Measurements from ENCODE around the gene NDUFB8.

Gene NDUFB8

DNA sequence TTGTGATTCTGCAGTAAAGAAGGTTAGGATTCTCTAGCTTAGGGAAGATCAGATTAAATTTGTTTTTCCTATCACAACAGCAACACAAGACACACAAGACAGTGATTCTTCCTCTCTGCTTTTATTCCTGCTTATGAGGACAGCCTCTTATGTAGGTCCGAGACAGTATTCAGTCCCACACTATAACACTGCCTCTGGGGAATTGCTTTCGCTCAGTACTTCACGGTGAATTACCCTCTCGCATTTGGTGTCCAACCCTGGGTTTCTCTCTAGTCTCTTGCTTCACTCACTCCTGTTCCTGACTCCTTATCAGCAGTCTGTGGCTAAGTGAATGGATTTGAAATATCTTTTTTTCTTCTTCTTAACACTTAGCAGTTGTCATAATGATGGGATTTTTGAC lies 7.8 kb upstream of the NDUFB8 start:
- no peak for DNase-seq (ENCODE audit: low spot score)

DNA sequence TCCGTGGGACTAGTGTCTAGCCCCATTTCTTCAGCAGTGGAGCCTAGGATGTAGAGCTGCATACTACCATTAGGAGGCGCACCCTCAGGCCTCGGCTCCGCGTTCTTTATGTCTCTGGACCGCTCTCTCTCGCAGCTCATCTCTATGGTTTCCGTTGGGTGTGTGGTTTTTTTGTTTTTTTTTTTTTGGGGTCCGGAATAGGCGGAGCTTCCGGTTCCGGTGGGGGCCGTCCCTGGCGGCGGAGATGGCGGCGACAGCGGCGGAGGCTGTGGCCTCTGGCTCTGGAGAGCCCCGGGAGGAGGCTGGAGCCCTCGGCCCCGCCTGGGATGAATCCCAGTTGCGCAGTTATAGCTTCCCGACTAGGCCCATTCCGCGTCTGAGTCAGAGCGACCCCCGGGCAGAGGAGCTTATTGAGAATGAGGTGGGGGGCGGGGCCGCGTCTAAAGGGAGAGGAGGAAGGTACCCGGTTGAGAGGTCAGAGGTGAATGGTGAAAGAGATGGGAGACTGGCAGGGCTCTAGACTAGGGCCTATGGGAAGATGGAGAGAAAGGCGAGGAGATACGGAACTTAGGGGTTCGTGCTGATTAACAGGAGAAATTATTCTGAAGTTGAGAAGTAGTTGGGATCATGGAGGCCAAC lies 6.2 kb upstream of the NDUFB8 start, which contains the start of gene HIF1AN:
Gene HIF1AN, plus strand, starts transcription at position 229 of the 639 bp plus-strand sequence. Its CDS starts 16 bp downstream, at position 245.
- peak; percentile 95 for DNase-seq (ENCODE audit: low spot score)

DNA sequence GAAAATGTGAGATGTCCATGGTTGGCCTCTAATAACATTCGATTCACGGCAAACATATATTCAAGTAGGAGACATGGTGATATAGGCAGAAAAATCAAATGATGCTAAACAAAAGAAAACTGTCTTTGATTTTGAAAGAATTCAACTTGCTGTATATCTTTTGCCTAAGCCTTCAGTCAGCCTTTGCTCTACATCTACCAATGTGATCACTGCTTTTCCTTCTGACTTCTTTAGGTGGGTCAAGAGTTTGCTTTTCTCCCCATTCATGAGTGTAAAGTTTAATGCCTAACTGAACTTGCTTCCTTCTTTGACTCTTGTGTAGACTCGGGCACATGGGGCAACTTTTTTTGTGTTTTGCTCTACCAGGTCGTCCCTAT lies 5.7 kb upstream of the NDUFB8 start:
- DNase-seq (ENCODE audit: low spot score), result no peak

DNA sequence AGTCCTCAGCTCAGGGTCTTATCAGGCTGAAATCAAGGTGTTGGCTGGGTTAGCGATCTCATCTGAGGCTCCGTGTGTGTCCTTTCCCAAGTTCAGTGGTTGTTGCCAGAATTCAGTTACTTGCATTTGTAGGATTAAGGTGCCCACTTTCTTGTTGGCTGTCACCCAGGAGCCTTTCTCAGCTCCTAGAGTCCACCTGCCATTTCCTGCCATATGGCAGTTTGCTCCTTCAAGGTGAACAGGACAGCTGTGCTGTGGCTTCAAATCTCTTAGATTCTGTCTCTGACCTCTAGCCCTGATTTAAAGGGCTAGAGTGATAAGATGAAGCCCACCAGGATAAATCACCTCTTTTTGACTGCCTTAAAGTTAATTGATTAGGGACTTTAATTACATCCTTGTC lies 5.1 kb upstream of the NDUFB8 start:
- no peak for DNase-seq (ENCODE audit: low spot score)

DNA sequence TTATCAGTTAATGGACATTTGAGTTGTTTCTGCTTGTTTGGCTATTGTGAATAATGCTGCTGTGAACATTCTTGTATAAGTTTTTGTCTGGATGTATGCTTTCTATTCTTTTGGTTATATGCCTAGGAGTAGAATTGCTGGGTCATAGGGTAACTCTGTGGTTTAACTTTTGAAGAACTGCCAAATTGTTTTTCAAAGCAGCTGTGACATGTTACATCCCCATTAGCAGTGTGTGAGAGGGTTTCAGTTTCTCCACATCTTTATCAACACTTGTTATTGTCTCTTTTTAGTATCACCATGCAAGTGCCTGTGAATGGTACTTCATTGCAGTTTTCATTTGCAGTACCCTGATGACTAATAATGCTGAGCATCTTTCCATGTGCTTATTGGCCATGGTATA lies 2.1 kb upstream of the NDUFB8 start:
- no peak for DNase-seq (ENCODE audit: low spot score)

DNA sequence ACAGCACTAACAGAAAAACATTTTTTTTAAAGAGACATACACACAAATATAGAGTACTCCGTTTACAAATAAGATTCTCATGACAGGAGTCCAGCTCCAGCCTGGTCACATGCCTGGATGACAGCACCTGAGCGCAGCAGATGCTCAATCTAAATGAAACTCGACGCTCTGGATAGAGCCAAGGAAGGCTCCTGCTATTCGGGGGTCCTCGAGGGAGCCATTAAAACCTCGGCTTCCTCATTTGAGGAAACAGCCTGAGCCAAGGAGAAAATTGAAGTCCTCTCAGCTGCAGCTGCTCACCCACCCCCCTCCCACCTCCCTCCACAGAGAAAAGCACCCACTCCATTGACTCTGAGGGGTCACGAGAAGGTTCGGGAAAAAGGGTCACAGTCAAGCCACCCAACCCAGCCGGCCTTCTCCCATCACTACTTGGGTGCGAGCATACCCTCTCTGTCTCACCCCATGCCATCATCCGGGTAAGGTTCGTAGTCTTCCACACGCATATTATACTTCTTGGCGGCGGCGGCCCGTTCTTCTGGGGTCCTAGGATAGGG lies 673 bp downstream of the NDUFB8 start:
- no peak for DNase-seq (ENCODE audit: low spot score)

DNA sequence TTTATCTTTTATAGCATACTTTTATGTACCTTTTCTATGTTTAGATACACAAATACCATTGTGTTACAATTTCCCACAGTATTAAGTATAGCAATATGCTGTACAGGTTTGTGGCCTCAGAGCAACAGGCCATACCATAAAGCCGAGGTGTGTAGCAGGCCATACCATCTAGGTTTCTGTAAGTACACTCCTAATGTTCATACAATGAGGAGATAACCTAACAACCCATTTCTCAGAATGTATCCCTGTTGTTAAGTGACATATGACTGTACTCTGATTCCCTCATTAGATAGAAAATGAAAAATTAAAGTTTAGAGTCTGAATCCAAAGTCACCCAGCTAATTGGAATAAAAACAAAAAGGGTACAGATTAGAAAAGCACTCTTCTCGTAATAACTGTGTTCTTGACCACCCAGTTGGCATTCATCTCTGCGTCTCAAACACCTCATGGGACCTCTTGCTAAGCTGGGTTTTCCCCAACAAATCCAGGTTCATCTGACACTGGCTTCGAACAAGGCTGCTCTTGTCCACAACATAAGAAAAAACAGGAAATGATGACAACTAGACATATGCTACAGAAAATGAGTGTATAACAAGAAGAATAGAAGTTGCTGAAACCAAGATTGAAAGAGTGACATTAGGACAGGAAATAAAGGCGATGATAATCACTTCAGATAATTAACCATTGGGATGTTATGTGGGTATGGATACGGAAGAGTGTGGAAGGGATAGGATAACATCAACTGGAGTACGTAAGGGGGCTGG lies 1.4 kb downstream of the NDUFB8 start:
- DNase-seq (ENCODE audit: low spot score), result peak; percentile 47

DNA sequence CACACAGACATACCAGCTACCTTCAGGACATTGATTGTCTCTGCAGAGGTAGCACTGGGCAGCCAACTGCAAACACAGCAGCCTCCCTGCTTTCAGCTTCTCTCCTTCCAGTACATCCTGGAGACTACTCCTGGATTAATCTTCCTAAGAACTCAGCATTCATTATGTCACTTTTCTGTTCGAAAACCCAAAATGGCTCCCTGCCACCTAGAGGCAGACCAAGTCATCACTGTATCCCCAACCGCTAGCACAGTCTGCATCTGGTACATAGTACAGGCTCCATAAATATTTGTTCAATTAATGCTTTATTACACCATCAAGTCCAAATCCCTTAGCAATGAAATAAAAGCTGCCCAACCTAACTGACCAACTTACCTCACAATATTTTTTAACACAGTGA lies 5.0 kb downstream of the NDUFB8 start:
- DNase-seq (ENCODE audit: low spot score), result no peak

DNA sequence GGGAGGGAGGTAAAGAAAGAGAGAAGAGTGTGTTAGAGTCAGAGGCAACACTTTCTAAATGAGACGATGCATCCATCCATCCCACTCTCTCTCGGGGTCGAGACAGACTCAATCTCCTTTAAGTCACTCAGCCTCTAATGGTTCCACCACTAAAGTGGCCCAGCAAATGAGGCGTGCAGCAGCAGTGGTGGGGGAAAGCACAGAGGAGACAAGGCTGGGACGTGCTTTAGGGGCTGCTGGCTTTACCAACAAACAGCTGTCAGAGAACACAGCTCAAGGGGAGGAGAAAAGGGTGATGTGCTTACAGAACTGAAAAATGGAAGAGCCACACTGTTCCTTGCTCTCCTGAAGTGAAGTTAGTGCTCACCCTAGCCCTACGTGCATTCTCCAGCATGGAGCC lies 5.5 kb downstream of the NDUFB8 start:
- DNase-seq (ENCODE audit: low spot score), result no peak

DNA sequence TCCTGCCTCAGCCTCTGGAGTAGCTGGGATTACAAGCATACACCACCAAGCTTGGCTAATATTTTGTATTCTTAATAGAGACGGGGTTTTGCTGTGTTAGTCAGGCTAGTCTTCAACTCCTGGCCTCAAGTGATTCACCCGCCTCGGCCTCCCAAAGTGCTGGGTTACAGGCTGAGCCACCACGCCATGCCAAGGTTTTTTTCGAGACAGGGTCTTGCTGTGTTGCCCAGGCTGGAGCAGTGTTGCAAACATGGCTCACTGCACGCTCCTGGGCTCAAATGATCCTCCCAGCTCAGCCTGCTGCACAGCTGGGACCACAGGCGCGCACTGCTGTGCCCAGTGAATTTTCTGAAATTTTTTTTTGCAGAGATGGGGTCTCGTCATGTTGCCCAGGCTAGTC lies 6.7 kb downstream of the NDUFB8 start:
- DNase-seq (ENCODE audit: low spot score), result no peak

DNA sequence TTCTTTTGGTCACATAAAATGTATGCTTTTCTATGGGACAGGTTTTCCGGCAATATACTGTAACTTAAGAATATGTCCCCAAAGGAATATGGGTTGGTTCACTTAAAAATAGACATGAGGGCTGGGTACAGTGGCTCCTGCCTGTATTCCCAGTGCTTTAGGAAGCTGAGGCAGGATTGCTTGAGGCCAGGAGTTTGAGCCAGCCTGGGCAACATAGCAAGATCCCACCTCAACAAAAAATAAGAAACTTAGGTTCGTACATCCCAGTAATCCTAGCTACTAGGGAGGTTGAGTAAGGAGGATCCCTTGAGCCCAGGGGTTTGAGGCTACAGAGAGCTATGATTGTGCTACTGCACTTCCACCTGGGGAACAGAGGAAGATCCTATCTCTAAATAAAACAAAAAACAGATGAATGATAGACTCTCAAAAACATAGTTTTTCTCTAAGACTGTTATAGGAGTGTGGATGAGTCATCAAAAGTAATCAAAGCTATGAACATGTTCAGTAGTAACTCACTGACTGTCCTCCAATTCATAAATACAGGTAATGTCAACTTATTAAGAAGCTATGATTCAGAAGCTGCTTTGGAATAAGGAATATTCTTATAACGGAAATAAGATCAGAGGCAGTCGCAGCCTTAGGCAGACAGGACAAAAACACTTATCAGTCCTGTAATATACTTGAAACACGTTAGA lies 7.4 kb downstream of the NDUFB8 start:
- DNase-seq (ENCODE audit: low spot score), result no peak

DNA sequence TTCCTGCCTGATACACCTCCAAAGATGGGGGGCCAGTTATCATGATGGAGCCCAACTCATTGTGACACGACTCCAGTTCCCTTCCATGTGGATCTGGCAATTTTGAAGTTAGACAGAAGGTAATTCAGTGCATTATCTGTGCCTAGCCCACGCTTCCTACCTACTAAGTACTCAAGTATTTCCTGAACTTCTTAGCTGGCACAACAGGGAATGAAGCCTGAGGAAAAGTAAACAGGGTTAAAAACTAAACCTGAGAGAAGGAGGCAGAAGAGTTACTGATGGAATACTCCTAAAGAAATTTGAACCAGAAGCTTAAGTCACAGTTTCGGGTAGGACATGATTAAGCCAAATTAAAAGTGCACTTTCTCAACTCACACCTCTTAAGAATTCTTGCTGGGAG lies 8.9 kb downstream of the NDUFB8 start:
- DNase-seq (ENCODE audit: low spot score), result no peak

DNA sequence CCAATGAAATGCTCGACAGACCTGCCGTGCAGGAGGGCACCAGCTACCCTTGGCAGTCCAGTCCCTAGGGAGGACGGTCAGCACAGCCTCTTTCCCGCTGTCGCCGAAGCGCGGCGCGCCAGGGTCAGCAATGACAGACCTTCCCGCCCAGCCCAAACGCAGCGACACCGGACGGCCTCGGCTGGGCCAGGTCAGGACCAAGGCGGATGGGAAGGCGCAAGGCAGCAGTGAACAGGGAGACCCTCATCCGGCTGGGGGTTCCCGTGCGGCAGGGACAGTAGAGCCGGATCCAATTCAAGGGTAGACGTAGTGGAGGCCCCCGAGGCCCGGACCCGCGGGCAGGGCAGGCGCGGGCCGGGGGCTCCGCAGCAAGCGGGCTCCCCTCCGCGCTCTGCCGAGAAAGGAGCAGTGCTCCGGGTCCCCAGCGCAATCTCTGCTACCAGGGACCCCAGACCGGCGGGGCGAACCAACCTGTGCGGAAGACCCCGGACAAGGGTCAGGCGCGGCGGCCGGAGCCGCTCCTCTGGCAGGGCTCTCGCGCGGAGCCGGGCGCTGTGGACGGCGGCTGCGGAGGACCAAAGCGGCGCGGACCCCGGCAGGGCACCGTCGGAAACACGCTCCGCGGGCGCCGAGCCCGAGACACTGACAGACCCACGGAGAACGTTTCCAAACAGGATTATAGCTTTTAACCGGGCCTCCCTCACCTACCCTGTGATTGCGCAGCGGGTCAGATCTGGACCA lies 10.2 kb downstream of the NDUFB8 start, which contains the start of gene SEC31B:
Gene SEC31B, minus strand, starts transcription at position 551 of the 741 bp plus-strand sequence. CDS start 2,909 bp downstream, outside the sequence.
- no peak for DNase-seq (ENCODE audit: low spot score)

DNA sequence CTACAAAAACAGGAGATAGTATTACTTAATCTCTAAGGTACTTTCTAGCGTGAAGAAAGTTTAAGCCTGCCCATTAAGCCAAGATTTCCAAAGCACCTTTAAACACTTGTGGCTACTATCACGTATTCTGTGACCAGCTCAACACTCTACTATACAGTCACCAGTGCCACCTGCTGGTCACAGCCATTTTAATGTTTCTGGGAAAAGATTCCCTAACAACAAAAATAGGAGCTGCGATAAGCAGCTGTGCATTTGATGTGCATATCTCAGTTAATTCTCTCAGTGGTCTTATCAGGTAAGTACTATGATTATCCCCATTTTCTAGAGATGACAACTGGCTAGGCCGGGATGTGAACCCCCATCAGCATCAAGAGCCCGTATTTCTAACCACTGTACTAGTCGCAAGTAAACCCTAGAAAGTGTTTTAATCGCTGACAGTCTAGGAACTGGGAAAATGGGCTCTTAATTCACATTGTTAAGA lies 10.9 kb downstream of the NDUFB8 start:
- peak; percentile 68 for DNase-seq (ENCODE audit: low spot score)

DNA sequence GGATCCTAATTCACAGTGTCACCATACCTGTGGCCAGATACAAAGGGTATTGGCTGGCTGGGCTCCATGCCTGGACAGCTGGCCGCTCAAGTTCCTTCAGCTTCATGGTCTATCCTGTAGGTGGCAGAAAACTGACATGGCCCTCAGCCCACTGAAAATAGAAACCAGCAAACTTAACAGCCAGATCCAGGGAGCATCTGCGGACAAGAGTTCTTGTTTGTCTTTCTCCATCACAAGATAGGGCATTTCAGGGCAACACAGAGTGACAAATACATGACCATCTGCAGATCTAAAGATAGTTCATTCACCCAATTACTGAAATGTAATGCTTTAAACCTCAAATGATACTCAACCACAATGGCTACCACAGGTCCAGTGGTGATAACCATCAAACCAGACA lies 12.8 kb downstream of the NDUFB8 start:
- no peak for DNase-seq (ENCODE audit: low spot score)

DNA sequence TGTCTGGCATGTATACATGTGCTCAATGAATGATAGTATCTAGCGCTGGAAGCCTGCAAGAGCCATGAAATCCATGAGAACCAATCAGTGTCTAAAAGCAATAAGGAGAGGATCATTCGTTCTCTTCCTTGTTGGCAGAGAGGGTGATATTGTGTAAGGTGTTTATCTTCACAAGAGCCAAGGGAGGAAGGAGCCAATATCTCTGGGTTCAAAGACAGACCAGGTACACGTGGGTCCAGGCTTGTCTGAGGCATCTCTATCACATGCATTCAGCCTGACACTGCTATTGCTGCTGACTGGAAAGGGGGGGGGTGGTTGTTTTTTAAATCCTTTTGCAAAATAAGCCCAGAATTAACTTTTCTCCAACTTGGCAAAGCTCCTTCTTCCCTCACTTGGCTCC lies 14.1 kb downstream of the NDUFB8 start:
- no peak for DNase-seq (ENCODE audit: low spot score)

DNA sequence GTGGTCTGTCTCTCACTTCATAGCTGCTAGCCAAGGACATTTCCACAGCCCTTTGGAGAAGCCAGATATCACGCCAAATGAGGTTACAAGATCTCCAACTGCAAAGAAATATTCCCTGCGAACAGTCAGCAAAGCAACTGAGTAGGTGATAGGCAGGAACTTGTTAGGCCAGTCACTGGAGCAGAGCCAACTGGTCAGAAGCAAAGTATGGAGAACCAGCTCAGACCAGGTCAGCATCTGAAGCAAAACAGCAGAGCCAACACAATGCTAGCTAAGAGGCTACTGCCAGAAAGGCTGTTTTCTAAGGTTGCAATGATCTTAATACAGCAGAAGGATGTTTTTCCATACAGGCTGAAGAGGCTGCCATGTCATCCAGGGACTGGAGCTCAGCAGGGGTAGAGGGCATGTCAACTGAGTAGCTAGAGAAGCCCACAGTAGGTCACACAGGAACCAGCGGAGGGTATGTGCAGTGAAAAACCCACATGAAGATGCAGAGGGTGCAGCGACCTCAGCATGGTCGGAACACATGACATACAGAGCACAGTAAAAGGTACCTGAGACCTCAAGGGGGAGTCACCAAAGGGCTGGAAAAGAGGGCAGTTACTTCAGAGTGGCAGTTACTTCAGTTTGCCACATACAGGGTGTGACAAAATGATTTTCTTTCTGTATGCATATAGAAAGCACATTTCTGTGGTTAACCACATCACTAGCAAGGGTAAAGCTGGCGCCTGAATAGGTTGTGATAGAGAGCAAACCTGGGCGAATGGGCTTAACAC lies 18.9 kb downstream of the NDUFB8 start:
- DNase-seq (ENCODE audit: low spot score), result peak; percentile 84

DNA sequence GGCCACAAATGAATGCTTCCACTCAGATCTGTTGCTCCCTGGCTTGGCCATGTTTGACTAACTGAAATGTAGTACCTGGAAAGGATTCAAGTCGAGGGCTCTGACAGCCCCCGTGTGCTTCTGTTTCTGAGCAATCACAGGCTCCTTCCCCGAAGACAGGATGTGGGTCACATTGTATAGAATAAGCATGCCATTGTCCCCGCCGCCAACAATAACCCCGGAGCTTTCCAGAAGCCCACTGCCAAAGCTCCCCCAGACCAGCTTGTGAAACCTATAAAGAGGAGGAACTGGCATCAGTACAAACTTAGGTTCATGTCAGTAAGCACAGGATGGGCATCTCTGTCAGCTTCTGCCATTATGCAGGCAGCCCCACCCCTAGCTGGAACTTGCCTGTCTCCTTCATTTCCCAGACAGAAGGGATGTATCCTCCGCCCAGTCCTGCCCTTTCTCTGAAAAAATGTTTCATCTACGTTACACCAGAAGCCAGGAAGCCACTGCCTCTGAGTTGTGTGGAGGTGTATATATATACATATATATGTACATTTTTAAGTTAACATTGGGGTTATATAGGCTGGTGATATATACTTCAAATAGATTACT lies 20.3 kb downstream of the NDUFB8 start:
- peak; percentile 69 for DNase-seq (ENCODE audit: low spot score)

DNA sequence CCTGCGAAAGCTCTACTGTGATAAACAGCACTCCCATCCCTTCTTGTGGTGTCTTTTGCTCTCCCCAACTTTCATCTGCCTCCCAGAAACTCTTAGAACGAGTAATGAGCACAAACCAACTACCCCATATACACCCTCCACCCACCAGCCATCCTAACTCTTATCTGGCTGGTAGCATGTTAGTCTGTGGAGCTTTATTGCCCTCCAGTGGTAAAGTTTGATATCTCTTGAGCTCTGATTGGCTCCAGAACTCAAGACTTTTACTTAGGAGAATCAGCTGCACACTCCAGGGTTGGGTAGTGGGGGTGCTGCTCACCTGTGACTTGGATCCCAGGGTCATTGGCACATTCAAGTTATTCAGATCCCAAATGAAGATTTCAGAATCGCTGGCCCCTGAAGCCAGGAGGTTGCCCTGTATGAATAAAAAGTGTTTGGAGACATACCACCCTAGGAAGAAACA lies 20.9 kb downstream of the NDUFB8 start:
- DNase-seq (ENCODE audit: low spot score), result peak; percentile 75

DNA sequence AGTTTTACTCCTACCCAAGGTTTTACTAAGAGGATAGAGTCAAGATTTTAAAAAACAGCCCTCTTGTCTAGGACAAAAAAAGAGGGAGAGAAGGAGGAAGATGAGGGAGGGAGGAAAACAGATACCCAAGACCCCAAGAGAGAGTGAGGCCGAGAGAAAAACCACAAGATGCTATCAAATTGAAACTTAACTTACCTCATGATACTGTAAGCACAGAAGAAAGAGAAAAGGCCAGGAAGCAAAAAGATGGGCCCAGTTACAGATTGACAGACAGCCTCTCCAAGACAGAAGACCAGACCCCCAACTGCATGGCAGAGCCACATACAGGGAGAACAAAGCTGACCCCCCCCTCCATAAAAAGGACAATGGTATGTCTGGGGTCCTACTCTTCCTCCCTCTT lies 21.4 kb downstream of the NDUFB8 start:
- DNase-seq (ENCODE audit: low spot score), result no peak

DNA sequence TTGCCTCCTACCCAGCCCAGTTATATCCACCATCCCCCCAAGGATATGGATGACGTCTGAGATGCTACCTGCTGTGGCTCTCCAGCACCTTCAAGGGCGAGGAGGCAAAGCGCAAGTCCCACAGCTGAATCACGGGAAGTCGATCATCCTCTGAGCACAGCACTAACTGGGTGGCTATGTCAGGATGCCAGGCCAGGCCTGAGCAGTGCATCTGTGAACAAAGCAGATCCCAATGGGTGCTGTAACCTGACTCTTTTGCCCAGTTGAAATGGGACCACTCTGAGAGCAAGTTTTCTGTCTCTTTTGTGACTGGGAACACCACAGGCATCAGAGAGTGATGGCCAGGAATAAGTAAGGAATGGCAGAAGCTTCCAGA lies 22.3 kb downstream of the NDUFB8 start:
- DNase-seq (ENCODE audit: low spot score), result no peak
